Panc1 (cell line): ENCODE data around the gene CACNA1C. TPM values are rescaled to one million over a fixed set of nuclear protein-coding genes. Genes with fewer than 3 reads are reported as not detected.

ENCODE experiments used
- ATAC-seq: fragments of 200-7000 bp; cut with Tn5 transposase; 2 replicates; pipeline ENCODE4 v1.9.1; 2020; ENCODE audit warnings: mild to moderate bottlenecking, moderate library complexity
- BruUV-seq: library from RNA; stranded (reverse); fragments of 400-500 nt; replicated peaks from 2 replicates; lab custom pipeline; 2021; lab: Mats Ljungman, UMichigan
- CTCF ChIA-PET: fragments of 300-600 bp; sonication (Branson Sonifier 250); formaldehyde crosslinking; loops from one replicate; lab custom pipeline; 2022; ENCODE audit warnings: antibody characterized with exemption; lab: Charles Lee
- POLR2A ChIA-PET: fragments of 300-600 bp; sonication (Branson Sonifier 250); formaldehyde crosslinking; loops from one replicate; lab custom pipeline; 2022; ENCODE audit warnings: antibody characterized with exemption; lab: Charles Lee
- DNase-seq: peaks from one replicate; pipeline ENCODE4 v3.0.0-alpha.2; 2010; ENCODE audit warnings: low read depth, low spot score
- H3K27ac ChIP-seq: 2 replicates; pipeline ENCODE4 v1.5.1; 2011; ENCODE audit warnings: mild to moderate bottlenecking, low read length, inconsistent platforms
- H3K27me3 ChIP-seq: fragments of 200-500 bp; sonication (Bioruptor generic); 2 replicates; pipeline ENCODE4 v1.6.0; 2014; ENCODE audit warnings: low read length, inconsistent platforms; ENCODE audit not compliant: control insufficient read depth, insufficient read depth
- H3K36me3 ChIP-seq: fragments of 200-500 bp; sonication (Bioruptor generic); 2 replicates; pipeline ENCODE4 v1.5.1; 2014; ENCODE audit warnings: inconsistent platforms, mild to moderate bottlenecking, low read length, moderate library complexity; ENCODE audit not compliant: control insufficient read depth, insufficient read depth
- H3K4me1 ChIP-seq: 2 replicates; pipeline ENCODE4 v1.5.1; 2011; ENCODE audit warnings: inconsistent platforms, mild to moderate bottlenecking, low read length, moderate library complexity; ENCODE audit not compliant: control insufficient read depth, insufficient read depth
- H3K4me3 ChIP-seq, 2 experiments: 2 replicates each; pipeline ENCODE4 v1.5.1; 2011 to 2012; ENCODE audit warnings: low read depth in 2 of 2, low read length in 2 of 2, mild to moderate bottlenecking in 2 of 2, inconsistent platforms in 1 of 2, moderate library complexity in 1 of 2
- H3K9me3 ChIP-seq: fragments of 200-500 bp; sonication (Bioruptor generic); 2 replicates; pipeline ENCODE4 v1.5.1; 2014; ENCODE audit warnings: low read depth, mild to moderate bottlenecking, inconsistent platforms, low read length, moderate library complexity; ENCODE audit not compliant: control insufficient read depth, insufficient read depth
- CTCF ChIP-seq: fragments of 450-650 bp; IDR thresholded peaks from 2 replicates; pipeline ENCODE4 v1.5.1; 2017; ENCODE audit warnings: mild to moderate bottlenecking
- POLR2AphosphoS5 ChIP-seq: IDR thresholded peaks from 2 replicates; pipeline ENCODE4 v1.6.1; 2012; ENCODE audit warnings: mild to moderate bottlenecking, low read depth, low read length, moderate library complexity
- REST ChIP-seq, 2 experiments: IDR thresholded peaks; 2 replicates each; pipeline ENCODE4 v1.6.1; 2011 to 2012; ENCODE audit warnings: low read depth in 2 of 2, control low read depth in 1 of 2, low read length in 1 of 2, mild to moderate bottlenecking in 1 of 2, moderate library complexity in 1 of 2; ENCODE audit not compliant: insufficient read depth in 1 of 2
- SIN3A ChIP-seq: IDR thresholded peaks from 2 replicates; pipeline ENCODE4 v1.6.1; 2012; ENCODE audit warnings: low read depth, mild to moderate bottlenecking, low read length, moderate library complexity, borderline replicate concordance; ENCODE audit not compliant: insufficient read depth
- TCF7L2 ChIP-seq: IDR thresholded peaks from 2 replicates; pipeline ENCODE4 v1.6.1; 2011; ENCODE audit warnings: mild to moderate bottlenecking, low read depth, low read length, inconsistent platforms
- in situ Hi-C: cut with HindIII; loops from 2 replicates; pipeline ENCODE4 v1.10.0; 2016; ENCODE audit warnings: low sequenced_read_pairs, low pct_unique_long_range_greater_than_20kb
- intact Hi-C: fragments of 100-400 bp; cut with micrococcal nuclease; formaldehyde crosslinking; loops from one replicate; pipeline ENCODE4 v1.10.0; 2022; ENCODE audit not compliant: unreplicated experiment
- total RNA-seq: library from RNA; stranded (reverse); gene quantifications from one replicate; pipeline ENCODE4 v1.2.1, GENCODE V29; 2021; ENCODE audit not compliant: unreplicated experiment

The CACNA1C gene
- total RNA-seq, 1 experiment from 2014 or later: 0.03 TPM

GRCh38 chr12:2456122-2456812, 403.5 kb downstream of the CACNA1C start:
- H3K36me3 ChIP-seq: no peaks in the 10 kb centered on the region
- no peaks in the 10 kb centered on the region for H3K27me3 ChIP-seq
- no peak overlapping the region for H3K27ac ChIP-seq
- ChIA-PET POLR2A (no interaction called here), CTCF (no interaction called here)
- intact Hi-C loops: no loop called here
- no TSS peak for BruUV-seq
- H3K4me3 ChIP-seq: no peak overlapping the region
- in situ Hi-C loops: no loop called here
- DNase-seq (no peak), ATAC-seq (no peak)
- H3K9me3 ChIP-seq: no peaks in the 10 kb centered on the region
- H3K4me1 ChIP-seq: no peaks in the 10 kb centered on the region
- TF ChIP-seq POLR2AphosphoS5: no peak
- no peak for TF ChIP-seq CTCF
- TF ChIP-seq SIN3A: no peak
- TF ChIP-seq REST (IDR thresholded peaks at IDR 0.05; ENCODE audit: insufficient read depth in 1 of 2, low read depth in 2 of 2, low read length in 1 of 2): no peak
- no peak for TF ChIP-seq TCF7L2

GRCh38 chr12:2456813-2457186, 404.0 kb downstream of the CACNA1C start:
- DNase-seq (no peak), ATAC-seq (no peak)
- in situ Hi-C loops (no loop called here), intact Hi-C loops (no loop called here)
- Histone ChIP-seq H3K9me3 (no peaks in the 10 kb centered on the region), H3K4me3 (no peak overlapping the region), H3K27me3 (no peaks in the 10 kb centered on the region), H3K27ac (no peak overlapping the region), H3K4me1 (no peaks in the 10 kb centered on the region), H3K36me3 (no peaks in the 10 kb centered on the region)
- ChIA-PET POLR2A (no interaction called here), CTCF (no interaction called here)
- BruUV-seq: no TSS peak
- TF ChIP-seq POLR2AphosphoS5 (no peak), SIN3A (no peak), REST (IDR thresholded peaks at IDR 0.05; ENCODE audit: insufficient read depth in 1 of 2, low read depth in 2 of 2, low read length in 1 of 2) (no peak), CTCF (no peak), TCF7L2 (no peak)
